ENCODE data around the gene TIMP1.

DNA sequence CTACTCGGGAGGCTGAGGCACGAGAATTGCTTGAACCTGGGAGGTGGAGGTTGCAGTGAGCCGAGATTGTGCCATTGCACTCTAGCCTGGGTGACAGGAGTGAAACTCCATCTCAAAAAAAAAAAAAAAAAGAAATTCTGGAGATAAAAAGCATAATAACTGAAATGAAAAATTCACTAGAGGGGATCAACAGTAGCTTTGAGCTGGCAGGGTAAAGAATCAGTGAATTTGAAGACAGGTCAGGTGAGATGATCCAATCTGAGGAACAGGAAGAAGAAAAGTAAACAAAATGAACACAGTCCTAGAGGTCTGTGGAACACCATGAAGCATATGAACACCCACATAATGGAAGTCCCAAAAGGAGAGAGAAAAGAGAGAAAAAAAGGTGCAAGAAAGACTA is 15.0 kb downstream of the TIMP1 start:
- no peak for TF ChIP-seq EZH2 (IDR thresholded peaks at IDR 0.05; ENCODE audit: borderline replicate concordance, insufficient read depth, low read length, poor library complexity, severe bottlenecking)
- TF ChIP-seq, protein P1, sequence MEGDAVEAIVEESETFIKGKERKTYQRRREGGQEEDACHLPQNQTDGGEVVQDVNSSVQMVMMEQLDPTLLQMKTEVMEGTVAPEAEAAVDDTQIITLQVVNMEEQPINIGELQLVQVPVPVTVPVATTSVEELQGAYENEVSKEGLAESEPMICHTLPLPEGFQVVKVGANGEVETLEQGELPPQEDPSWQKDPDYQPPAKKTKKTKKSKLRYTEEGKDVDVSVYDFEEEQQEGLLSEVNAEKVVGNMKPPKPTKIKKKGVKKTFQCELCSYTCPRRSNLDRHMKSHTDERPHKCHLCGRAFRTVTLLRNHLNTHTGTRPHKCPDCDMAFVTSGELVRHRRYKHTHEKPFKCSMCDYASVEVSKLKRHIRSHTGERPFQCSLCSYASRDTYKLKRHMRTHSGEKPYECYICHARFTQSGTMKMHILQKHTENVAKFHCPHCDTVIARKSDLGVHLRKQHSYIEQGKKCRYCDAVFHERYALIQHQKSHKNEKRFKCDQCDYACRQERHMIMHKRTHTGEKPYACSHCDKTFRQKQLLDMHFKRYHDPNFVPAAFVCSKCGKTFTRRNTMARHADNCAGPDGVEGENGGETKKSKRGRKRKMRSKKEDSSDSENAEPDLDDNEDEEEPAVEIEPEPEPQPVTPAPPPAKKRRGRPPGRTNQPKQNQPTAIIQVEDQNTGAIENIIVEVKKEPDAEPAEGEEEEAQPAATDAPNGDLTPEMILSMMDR (IDR thresholded peaks at IDR 0.05; ENCODE audit: poor library complexity, severe bottlenecking): no peak
- TF ChIP-seq EP300 (conservative IDR thresholded peaks at IDR 0.05; ENCODE audit: poor library complexity, severe bottlenecking): no peak
- no peak for TF ChIP-seq RAD21 (conservative IDR thresholded peaks at IDR 0.05)
- no peak for TF ChIP-seq SMC3 (conservative IDR thresholded peaks at IDR 0.05; ENCODE audit: poor library complexity)
- TF ChIP-seq MXI1 (conservative IDR thresholded peaks at IDR 0.05; ENCODE audit: poor library complexity, severe bottlenecking): no peak
- TF ChIP-seq POLR2AphosphoS5 (IDR thresholded peaks at IDR 0.05): no peak
